Left ventricle myocardium inferior (tissue), 1 donor: ENCODE measurements around the gene RSKR. TPM values are rescaled to one million over a fixed set of nuclear protein-coding genes. Genes with fewer than 3 reads are reported as not detected.
A peak's percentile ranks its signal among the peaks of the same experiment; 100 is the strongest.

Experiments
- DNase-seq: peaks from one replicate; pipeline ENCODE4 v3.0.0-alpha.2; 2020
- H3K27ac ChIP-seq: fragments of 200-600 bp; replicated peaks from 2 replicates; pipeline ENCODE4 v1.8.0; 2021
- H3K27me3 ChIP-seq: fragments of 200-600 bp; 2 replicates; pipeline ENCODE4 v1.8.0; 2021; ENCODE audit warnings: low read depth
- H3K36me3 ChIP-seq: fragments of 200-600 bp; 2 replicates; pipeline ENCODE4 v1.8.0; 2021
- H3K4me1 ChIP-seq: fragments of 200-600 bp; 2 replicates; pipeline ENCODE4 v1.8.0; 2021
- H3K4me3 ChIP-seq: fragments of 200-600 bp; 2 replicates; pipeline ENCODE4 v1.8.0; 2021; ENCODE audit warnings: mild to moderate bottlenecking, moderate library complexity
- H3K9me3 ChIP-seq: fragments of 200-600 bp; replicated peaks from 2 replicates; pipeline ENCODE4 v1.8.0; 2021
- intact Hi-C: fragments of 100-400 bp; cut with micrococcal nuclease; formaldehyde crosslinking; loops from one replicate; pipeline ENCODE4 v1.11.0; 2022
- total RNA-seq: library from RNA; stranded (reverse); fragmentation: NEBNext Ultra II Directional; extraction: Animal tissue kit (Norgen Biotek cat#: 25700); gene quantifications from one replicate; pipeline ENCODE4 v1.2.1, GENCODE V29; 2021
- TF ChIP-seq, protein P1 (sequence below): fragments of 200-600 bp; IDR thresholded peaks from 2 replicates; pipeline ENCODE4 v1.8.0; 2021; ENCODE audit warnings: antibody characterized with exemption, mild to moderate bottlenecking, borderline replicate concordance
- donor health status: DM: no; HTN: yes; CAD: no; lungs with severe emphysema.

RSKR gene
- total RNA-seq, 1 donor from 2014 or later = 6.7 TPM

DNA sequence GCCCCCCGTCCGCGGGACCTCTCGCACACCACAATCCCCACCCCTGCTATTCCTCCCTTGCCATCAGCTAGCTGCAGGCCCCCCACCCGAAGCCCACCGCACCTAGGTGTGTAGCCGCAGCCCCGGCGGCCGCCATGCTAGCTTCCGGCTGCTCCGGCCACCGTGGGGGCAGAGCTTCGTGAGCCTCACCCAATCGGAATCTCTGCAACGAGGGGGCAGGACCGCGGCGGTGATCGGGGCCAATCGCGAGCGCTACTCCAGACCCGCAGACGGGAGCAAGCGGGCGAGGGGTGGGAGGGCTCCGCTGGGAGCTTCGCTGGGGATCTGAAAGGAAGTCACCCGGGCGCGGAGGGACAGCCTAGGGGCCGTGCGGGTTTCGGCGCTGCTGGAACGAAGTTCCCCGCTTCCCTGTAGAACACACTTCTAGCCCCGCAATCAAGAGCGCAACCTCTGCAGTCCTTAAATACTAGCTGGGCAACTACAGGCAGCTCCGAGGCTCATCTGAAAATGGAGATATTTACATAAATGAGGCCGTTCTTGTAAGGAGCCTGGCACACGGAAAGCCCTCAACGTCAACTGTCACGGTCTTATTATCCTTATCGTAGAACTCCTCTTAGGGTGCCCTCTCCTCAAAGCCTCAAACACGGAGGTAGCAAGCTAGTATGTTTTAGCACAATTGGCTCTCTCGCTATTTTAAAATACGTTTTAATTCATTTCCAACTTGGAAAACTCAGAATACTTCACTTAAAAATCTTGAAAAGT is 42.4 kb downstream of the RSKR start, which contains the start of gene PIGS:
Gene PIGS, minus strand, starts transcription at position 164 of the 762 bp plus-strand sequence. Its CDS starts 28 bp downstream, at position 136.
- no peaks in the 10 kb centered on the region for H3K9me3 ChIP-seq
- intact Hi-C loops = no loop called here

DNA sequence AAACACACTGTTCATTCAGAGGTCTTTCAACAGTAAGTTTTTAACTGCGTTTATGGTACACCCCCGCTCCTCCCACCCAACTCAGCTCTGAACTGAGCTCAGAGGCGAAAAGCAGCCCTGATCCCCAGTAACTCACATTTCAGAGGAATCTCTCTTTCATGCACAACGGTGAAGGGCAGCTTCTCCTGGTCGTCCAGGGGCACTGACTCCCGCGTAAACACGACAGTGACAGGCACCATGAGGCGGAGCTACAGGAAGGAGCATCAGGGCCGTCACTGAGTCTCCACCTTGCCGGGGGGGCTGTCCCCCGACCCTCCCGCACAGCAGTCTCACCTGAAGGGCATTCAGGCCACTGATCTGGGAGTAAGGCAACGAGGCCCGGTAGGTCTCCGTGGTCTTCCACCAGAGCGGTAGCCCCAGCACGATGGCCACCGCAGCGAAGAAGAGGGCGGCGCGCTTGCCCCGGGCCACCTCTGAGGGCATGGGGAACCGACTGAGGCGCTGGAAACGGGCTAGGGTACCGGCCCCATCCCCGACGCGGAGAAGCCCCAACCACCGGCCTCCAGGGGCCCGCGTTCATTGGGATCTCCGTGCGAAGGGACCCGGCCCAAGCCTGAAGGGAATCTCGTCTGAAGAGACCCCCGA is 43.1 kb downstream of the RSKR start:
- Histone ChIP-seq H3K36me3 (peaks cover 16% of the 10 kb centered on the region), H3K9me3 (no peaks in the 10 kb centered on the region), H3K4me3 (peak overlapping the region; percentile 93), H3K27ac (peak overlapping the region; percentile 84), H3K27me3 (no peaks in the 10 kb centered on the region), H3K4me1 (peaks cover 57% of the 10 kb centered on the region)
- TF ChIP-seq, protein P1, sequence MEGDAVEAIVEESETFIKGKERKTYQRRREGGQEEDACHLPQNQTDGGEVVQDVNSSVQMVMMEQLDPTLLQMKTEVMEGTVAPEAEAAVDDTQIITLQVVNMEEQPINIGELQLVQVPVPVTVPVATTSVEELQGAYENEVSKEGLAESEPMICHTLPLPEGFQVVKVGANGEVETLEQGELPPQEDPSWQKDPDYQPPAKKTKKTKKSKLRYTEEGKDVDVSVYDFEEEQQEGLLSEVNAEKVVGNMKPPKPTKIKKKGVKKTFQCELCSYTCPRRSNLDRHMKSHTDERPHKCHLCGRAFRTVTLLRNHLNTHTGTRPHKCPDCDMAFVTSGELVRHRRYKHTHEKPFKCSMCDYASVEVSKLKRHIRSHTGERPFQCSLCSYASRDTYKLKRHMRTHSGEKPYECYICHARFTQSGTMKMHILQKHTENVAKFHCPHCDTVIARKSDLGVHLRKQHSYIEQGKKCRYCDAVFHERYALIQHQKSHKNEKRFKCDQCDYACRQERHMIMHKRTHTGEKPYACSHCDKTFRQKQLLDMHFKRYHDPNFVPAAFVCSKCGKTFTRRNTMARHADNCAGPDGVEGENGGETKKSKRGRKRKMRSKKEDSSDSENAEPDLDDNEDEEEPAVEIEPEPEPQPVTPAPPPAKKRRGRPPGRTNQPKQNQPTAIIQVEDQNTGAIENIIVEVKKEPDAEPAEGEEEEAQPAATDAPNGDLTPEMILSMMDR = no peak
- intact Hi-C loops = no loop called here
- peak; percentile 25 for DNase-seq

More for the DNA sequence above, 42.4 kb downstream of the RSKR start, which contains the start of gene PIGS:
- no peaks in the 10 kb centered on the region for H3K27me3 ChIP-seq
- peak within 1 kb of the TSS; percentile 84 for H3K27ac ChIP-seq
- TF ChIP-seq, protein P1 = peak; percentile 13
- H3K36me3 ChIP-seq = peaks cover 14% of the 10 kb centered on the region
- peak; percentile 97 for DNase-seq
- peaks cover 62% of the 10 kb centered on the region for H3K4me1 ChIP-seq
- H3K4me3 ChIP-seq = peak within 1 kb of the TSS; percentile 93

DNA sequence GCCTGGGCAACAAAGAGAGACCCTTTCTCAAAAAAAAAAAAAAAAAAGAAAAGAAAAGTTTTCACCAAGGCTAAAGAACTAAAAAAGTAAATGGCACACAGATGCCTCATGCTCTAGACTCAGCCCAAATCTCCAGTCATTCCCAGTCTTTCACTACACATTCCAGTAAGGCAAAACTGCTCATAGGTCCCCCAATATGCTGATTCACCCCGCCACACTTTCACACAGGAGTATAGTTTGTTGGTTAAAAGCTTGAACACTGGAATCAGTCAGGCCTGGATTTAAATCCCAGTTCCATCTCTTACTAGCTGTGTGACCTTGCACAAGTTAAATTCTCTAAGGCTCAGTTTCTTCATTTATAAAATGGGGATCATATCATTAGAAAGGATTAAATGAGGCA is 44.5 kb downstream of the RSKR start:
- TF ChIP-seq, protein P1 = no peak
- peaks cover 14% of the 10 kb centered on the region for H3K36me3 ChIP-seq
- peaks cover 47% of the 10 kb centered on the region for H3K4me1 ChIP-seq
- H3K27me3 ChIP-seq = no peaks in the 10 kb centered on the region
- no peaks in the 10 kb centered on the region for H3K9me3 ChIP-seq
- intact Hi-C loops = no loop called here
- no peak overlapping the region for H3K4me3 ChIP-seq
- no peak overlapping the region for H3K27ac ChIP-seq
- no peak for DNase-seq

DNA sequence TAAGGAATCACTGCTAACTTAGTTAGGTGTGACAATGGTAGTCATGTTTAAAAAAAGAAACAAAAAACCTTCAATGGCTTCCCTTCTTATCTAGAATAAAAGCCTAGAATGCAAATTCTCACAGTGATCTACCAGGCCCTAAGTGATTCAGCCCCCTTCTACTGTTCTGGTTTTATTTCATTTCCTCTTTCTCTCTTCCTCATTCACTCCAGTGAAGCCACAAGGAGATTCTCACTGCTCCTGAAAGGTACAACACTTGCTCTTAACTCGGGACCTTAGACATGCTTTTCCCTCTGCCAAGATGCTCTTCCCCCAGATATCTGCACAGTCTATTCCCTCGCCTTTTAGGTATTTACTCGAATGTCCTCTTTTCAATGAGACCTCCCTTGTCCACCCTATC is 46.4 kb downstream of the RSKR start:
- Histone ChIP-seq H3K36me3 (peaks cover 18% of the 10 kb centered on the region), H3K4me1 (peaks cover 37% of the 10 kb centered on the region), H3K27ac (no peak overlapping the region), H3K27me3 (no peaks in the 10 kb centered on the region), H3K9me3 (no peaks in the 10 kb centered on the region), H3K4me3 (no peak overlapping the region)
- intact Hi-C loops = no loop called here
- TF ChIP-seq, protein P1 = no peak
- no peak for DNase-seq

DNA sequence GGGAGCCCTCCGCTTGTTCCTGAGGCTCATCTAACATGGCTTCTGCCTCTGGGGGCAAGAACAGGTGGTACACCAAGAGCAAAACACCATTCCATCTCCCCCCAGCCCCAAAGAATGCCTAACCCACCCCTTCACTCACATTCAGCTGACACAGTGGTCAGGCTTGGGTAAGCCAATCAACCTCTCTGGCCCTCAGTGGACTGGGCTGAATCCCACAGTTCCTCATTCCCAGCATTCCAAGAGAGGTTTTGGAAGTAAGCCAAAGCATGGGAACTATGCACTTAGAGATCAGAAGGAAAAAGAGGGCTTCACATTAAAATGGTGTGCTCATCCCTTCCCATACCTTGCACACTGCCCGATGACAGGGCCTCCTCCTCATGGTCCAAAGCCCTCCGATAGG is 50.5 kb downstream of the RSKR start:
- no peaks in the 10 kb centered on the region for H3K27me3 ChIP-seq
- H3K9me3 ChIP-seq = no peaks in the 10 kb centered on the region
- peaks cover 8% of the 10 kb centered on the region for H3K4me1 ChIP-seq
- intact Hi-C loops = no loop called here
- H3K36me3 ChIP-seq = peaks cover 59% of the 10 kb centered on the region
- no peak overlapping the region for H3K4me3 ChIP-seq
- H3K27ac ChIP-seq = no peak overlapping the region
- DNase-seq = no peak
- TF ChIP-seq, protein P1 = no peak

Other genes with a start within 250 kb of the RSKR start
- gene SEBOX, start 249.0 kb downstream of the RSKR start, total RNA-seq = not detected
- 40.4 TPM for gene VTN, start 243.9 kb downstream of the RSKR start, total RNA-seq
- gene SARM1, start 242.5 kb downstream of the RSKR start, total RNA-seq = 5.1 TPM
- 6.0 TPM for gene SLC46A1, start 208.0 kb downstream of the RSKR start, total RNA-seq
- gene SLC13A2, start 140.5 kb downstream of the RSKR start, total RNA-seq = not detected
- not detected for gene FOXN1, start 107.8 kb downstream of the RSKR start, total RNA-seq
- gene UNC119, start 61.6 kb downstream of the RSKR start, total RNA-seq = 22.5 TPM
- gene PIGS, start 42.7 kb downstream of the RSKR start, total RNA-seq = 38.2 TPM
- 329 TPM for gene ALDOC, start 37.3 kb downstream of the RSKR start, total RNA-seq
- 1.0 TPM for gene SPAG5, start 15.2 kb downstream of the RSKR start, total RNA-seq
- 71.3 TPM for gene BLTP2, start 31.0 kb upstream of the RSKR start, total RNA-seq
- gene SDF2, start 47.7 kb upstream of the RSKR start, total RNA-seq = 34.0 TPM
- 44.8 TPM for gene SUPT6H, start 48.0 kb upstream of the RSKR start, total RNA-seq
- 1.3 TPM for gene PROCA1, start 97.7 kb upstream of the RSKR start, total RNA-seq
- 13.1 TPM for gene RAB34, start 103.7 kb upstream of the RSKR start, total RNA-seq
- 840 TPM for gene RPL23A, start 105.8 kb upstream of the RSKR start, total RNA-seq
- gene TLCD1, start 112.0 kb upstream of the RSKR start, total RNA-seq = 3.1 TPM
- gene NEK8, start 114.6 kb upstream of the RSKR start, total RNA-seq = 1.4 TPM
- gene TRAF4, start 129.8 kb upstream of the RSKR start, total RNA-seq = 3.5 TPM
- gene FAM222B, start 228.6 kb upstream of the RSKR start, total RNA-seq = 17.5 TPM
- 35.4 TPM for gene ERAL1, start 240.8 kb upstream of the RSKR start, total RNA-seq